ENCODE results near the gene GPC5.

The GPC5 gene

DNA sequence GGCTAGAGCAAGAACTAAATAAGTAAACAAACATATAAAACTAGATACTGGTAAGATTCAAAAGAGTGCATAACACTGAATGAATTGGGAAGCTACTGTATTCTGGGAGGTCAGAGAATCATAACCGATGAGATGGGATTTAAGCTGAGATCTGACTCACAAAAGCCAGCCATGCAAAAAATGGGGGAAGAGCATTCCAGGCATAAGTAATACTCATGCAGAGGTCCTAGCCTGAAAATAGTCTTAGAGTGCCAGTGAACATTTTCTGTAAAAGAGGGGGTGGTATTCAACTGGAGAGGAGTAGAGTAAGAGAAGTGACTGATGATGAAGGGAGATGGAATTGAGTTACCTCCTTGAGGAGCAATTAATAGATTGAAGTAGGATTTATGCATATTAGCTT, 956.2 kb downstream of the GPC5 start:
- no peak overlapping the region for H3K9ac ChIP-seq (ENCODE audit: low read length)
- no peaks in the 10 kb centered on the region for H3K27me3 ChIP-seq (ENCODE audit: control insufficient read depth, insufficient read depth, low read length)
- no peaks in the 10 kb centered on the region for H3K4me1 ChIP-seq (ENCODE audit: control insufficient read depth, low read depth, low read length)

DNA sequence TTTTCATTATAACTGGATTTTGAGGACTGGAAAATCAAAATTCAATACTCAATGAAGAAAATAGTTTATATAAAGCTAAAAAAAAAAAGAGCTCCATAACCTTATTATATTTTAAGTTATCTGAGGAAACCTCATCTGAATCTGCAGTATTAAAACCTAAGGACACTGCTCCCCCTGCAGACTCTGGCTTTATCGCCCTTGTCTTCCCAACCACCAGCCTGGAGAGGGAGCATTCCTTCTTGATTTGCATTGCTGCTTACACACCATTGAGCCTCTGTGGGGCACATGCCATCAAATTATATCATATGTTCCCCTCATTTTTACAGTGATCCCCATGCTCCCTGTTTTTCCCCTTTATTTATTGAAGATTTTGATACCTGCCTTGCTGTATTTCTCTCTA, 956.8 kb downstream of the GPC5 start:
- H3K36me3 ChIP-seq (ENCODE audit: control insufficient read depth, low read depth, low read length): no peaks in the 10 kb centered on the region
- no peaks in the 10 kb centered on the region for H3K27me3 ChIP-seq (ENCODE audit: control insufficient read depth, insufficient read depth, low read length)

More for the DNA sequence above, 956.2 kb downstream of the GPC5 start:
- no peak overlapping the region for H3K27ac ChIP-seq (ENCODE audit: low read length)
- no peak overlapping the region for H3K4me3 ChIP-seq (ENCODE audit: low read length)
- H3K36me3 ChIP-seq (ENCODE audit: control insufficient read depth, low read depth, low read length): no peaks in the 10 kb centered on the region
- H3K9me3 ChIP-seq (ENCODE audit: control insufficient read depth, low read depth, low read length): peaks cover 16% of the 10 kb centered on the region

GRCh38 chr13:92362717-92363116, 964.3 kb downstream of the GPC5 start:
- Histone ChIP-seq H3K27me3 (ENCODE audit: control insufficient read depth, insufficient read depth, low read length) (no peaks in the 10 kb centered on the region), H3K9me3 (ENCODE audit: control insufficient read depth, low read depth, low read length) (peaks cover 20% of the 10 kb centered on the region), H3K9ac (ENCODE audit: low read length) (no peak overlapping the region), H3K4me1 (ENCODE audit: control insufficient read depth, low read depth, low read length) (no peaks in the 10 kb centered on the region), H3K36me3 (ENCODE audit: control insufficient read depth, low read depth, low read length) (no peaks in the 10 kb centered on the region), H3K4me3 (ENCODE audit: low read length) (no peak overlapping the region), H3K27ac (ENCODE audit: low read length) (no peak overlapping the region)

More for the DNA sequence above, 956.8 kb downstream of the GPC5 start:
- Histone ChIP-seq H3K4me1 (ENCODE audit: control insufficient read depth, low read depth, low read length) (no peaks in the 10 kb centered on the region), H3K4me3 (ENCODE audit: low read length) (no peak overlapping the region), H3K9me3 (ENCODE audit: control insufficient read depth, low read depth, low read length) (peaks cover 20% of the 10 kb centered on the region), H3K27ac (ENCODE audit: low read length) (no peak overlapping the region), H3K9ac (ENCODE audit: low read length) (no peak overlapping the region)

DNA sequence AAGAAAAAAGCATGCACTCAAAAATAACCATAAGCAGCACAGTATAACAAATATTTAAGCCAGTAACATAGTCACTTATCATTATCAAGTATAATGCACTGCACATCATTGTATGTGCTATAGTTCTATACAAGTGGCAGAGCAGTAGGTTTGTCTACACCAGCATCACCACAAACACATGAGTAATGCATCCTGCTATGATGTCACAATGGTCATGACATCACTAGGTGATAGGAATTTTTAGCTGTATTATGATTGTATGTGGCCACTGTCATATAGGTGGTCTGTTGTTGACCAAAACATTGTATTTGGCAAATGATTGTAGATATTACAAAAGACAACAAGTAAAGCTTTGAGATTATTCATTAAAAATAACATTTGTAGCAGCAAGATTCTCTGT, 967.5 kb downstream of the GPC5 start:
- Histone ChIP-seq H3K9me3 (ENCODE audit: control insufficient read depth, low read depth, low read length) (no peaks in the 10 kb centered on the region), H3K27me3 (ENCODE audit: control insufficient read depth, insufficient read depth, low read length) (no peaks in the 10 kb centered on the region), H3K36me3 (ENCODE audit: control insufficient read depth, low read depth, low read length) (no peaks in the 10 kb centered on the region), H3K4me1 (ENCODE audit: control insufficient read depth, low read depth, low read length) (no peaks in the 10 kb centered on the region), H3K27ac (ENCODE audit: low read length) (no peak overlapping the region), H3K4me3 (ENCODE audit: low read length) (no peak overlapping the region), H3K9ac (ENCODE audit: low read length) (no peak overlapping the region)

DNA sequence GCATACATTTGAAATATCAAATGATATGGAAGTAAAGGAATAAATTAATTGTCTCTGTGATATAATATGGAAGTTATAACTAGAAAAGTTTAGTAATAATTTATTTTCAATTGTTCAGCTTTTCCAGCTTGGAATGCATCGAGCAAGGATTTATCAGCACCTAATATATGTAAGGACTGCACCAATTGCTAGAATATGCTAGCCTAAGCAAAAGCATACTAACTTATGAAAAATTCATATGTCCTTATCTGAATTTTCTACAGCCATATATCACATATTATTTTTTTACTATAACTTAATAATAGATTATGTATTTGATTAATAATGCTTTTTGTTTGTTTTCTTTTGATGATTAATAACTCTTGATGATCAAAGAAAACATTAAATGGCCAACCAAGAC, 979.0 kb downstream of the GPC5 start:
- Histone ChIP-seq H3K4me1 (ENCODE audit: control insufficient read depth, low read depth, low read length) (no peaks in the 10 kb centered on the region), H3K36me3 (ENCODE audit: control insufficient read depth, low read depth, low read length) (no peaks in the 10 kb centered on the region), H3K27me3 (ENCODE audit: control insufficient read depth, insufficient read depth, low read length) (no peaks in the 10 kb centered on the region), H3K9me3 (ENCODE audit: control insufficient read depth, low read depth, low read length) (no peaks in the 10 kb centered on the region), H3K27ac (ENCODE audit: low read length) (no peak overlapping the region), H3K4me3 (ENCODE audit: low read length) (no peak overlapping the region), H3K9ac (ENCODE audit: low read length) (no peak overlapping the region)

- no peaks in the 10 kb centered on the region for H3K27me3 ChIP-seq (ENCODE audit: control insufficient read depth, insufficient read depth, low read length)
- no peaks in the 10 kb centered on the region for H3K9me3 ChIP-seq (ENCODE audit: control insufficient read depth, low read depth, low read length)
- no peaks in the 10 kb centered on the region for H3K4me1 ChIP-seq (ENCODE audit: control insufficient read depth, low read depth, low read length)
- H3K27ac ChIP-seq (ENCODE audit: low read length): no peak overlapping the region
- no peak overlapping the region for H3K9ac ChIP-seq (ENCODE audit: low read length)
- H3K36me3 ChIP-seq (ENCODE audit: control insufficient read depth, low read depth, low read length): no peaks in the 10 kb centered on the region
- no peak overlapping the region for H3K4me3 ChIP-seq (ENCODE audit: low read length)
These were observed 981.0 kb downstream of the GPC5 start for GRCh38 chr13:92379371-92379770.

DNA sequence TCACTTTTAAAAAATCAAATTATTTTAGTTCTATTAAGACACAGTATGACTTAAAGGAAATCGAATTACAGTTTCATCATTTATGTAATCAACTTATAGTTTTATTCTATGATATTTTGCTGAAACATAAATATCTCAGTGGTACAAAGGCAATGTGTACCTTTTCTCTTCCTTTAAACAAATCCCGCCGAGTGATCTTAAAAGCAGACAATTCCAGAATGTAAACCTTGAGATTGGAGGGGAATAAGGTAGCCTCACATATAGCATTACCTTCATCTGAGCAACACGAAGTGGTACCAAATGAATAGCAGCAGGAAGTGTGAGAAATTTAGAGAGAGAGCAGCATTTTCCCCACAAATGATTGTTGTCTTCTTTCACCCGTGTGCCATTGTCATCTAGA, 986.0 kb downstream of the GPC5 start:
- Histone ChIP-seq H3K9ac (ENCODE audit: low read length) (no peak overlapping the region), H3K36me3 (ENCODE audit: control insufficient read depth, low read depth, low read length) (no peaks in the 10 kb centered on the region), H3K4me1 (ENCODE audit: control insufficient read depth, low read depth, low read length) (no peaks in the 10 kb centered on the region), H3K4me3 (ENCODE audit: low read length) (no peak overlapping the region), H3K27me3 (ENCODE audit: control insufficient read depth, insufficient read depth, low read length) (no peaks in the 10 kb centered on the region), H3K9me3 (ENCODE audit: control insufficient read depth, low read depth, low read length) (no peaks in the 10 kb centered on the region), H3K27ac (ENCODE audit: low read length) (no peak overlapping the region)

GRCh38 chr13:92387245-92387644, 988.8 kb downstream of the GPC5 start:
- Histone ChIP-seq H3K4me3 (ENCODE audit: low read length) (no peak overlapping the region), H3K27me3 (ENCODE audit: control insufficient read depth, insufficient read depth, low read length) (no peaks in the 10 kb centered on the region), H3K36me3 (ENCODE audit: control insufficient read depth, low read depth, low read length) (no peaks in the 10 kb centered on the region), H3K27ac (ENCODE audit: low read length) (no peak overlapping the region), H3K9ac (ENCODE audit: low read length) (no peak overlapping the region), H3K9me3 (ENCODE audit: control insufficient read depth, low read depth, low read length) (no peaks in the 10 kb centered on the region), H3K4me1 (ENCODE audit: control insufficient read depth, low read depth, low read length) (no peaks in the 10 kb centered on the region)

GRCh38 chr13:92390217-92390616, 991.8 kb downstream of the GPC5 start:
- Histone ChIP-seq H3K9ac (ENCODE audit: low read length) (no peak overlapping the region), H3K4me3 (ENCODE audit: low read length) (no peak overlapping the region), H3K27ac (ENCODE audit: low read length) (no peak overlapping the region), H3K27me3 (ENCODE audit: control insufficient read depth, insufficient read depth, low read length) (no peaks in the 10 kb centered on the region), H3K36me3 (ENCODE audit: control insufficient read depth, low read depth, low read length) (no peaks in the 10 kb centered on the region), H3K9me3 (ENCODE audit: control insufficient read depth, low read depth, low read length) (no peaks in the 10 kb centered on the region), H3K4me1 (ENCODE audit: control insufficient read depth, low read depth, low read length) (no peaks in the 10 kb centered on the region)

DNA sequence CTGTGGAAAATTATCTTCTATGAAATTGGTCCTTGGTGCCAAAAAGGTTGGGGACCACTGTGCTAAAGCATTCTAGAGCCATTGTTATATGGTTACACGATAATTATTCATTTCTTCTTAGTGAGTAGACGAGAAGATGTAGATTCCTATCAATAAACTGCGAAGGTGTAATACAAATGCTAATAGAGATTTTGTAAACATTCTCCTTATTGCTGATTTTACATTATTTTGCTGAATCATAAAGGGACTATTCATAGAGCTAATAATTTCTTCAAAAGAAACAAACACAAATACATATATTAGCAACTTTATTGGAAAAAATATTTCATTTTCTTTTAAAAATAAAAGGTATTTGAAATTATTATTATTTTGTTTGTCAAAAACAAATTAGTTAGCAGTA, 1005.2 kb downstream of the GPC5 start:
- H3K36me3 ChIP-seq (ENCODE audit: control insufficient read depth, low read depth, low read length): no peaks in the 10 kb centered on the region
- H3K9me3 ChIP-seq (ENCODE audit: control insufficient read depth, low read depth, low read length): no peaks in the 10 kb centered on the region
- H3K4me3 ChIP-seq (ENCODE audit: low read length): no peak overlapping the region
- H3K9ac ChIP-seq (ENCODE audit: low read length): no peak overlapping the region
- H3K27me3 ChIP-seq (ENCODE audit: control insufficient read depth, insufficient read depth, low read length): no peaks in the 10 kb centered on the region
- no peak overlapping the region for H3K27ac ChIP-seq (ENCODE audit: low read length)
- H3K4me1 ChIP-seq (ENCODE audit: control insufficient read depth, low read depth, low read length): no peaks in the 10 kb centered on the region

DNA sequence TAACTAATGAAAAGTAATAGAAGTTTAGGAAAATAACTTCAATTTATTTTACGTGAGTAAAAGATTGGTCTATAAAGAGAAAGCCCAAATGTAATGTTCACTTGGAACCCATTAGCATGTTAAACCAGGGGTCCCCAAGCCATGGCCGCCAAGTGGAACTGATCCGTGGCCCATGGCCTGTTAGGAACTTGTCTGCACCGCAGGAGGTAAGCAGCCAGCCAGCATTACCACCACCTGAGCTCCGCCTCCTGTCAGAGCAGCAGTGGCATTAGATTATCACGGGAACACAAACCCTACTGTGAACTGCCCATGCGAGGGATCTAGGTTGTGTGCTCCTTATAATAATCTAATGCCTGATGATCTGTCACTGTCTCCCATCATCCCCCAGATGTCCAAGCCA, 1009.4 kb downstream of the GPC5 start:
- H3K27ac ChIP-seq (ENCODE audit: low read length): no peak overlapping the region
- H3K9me3 ChIP-seq (ENCODE audit: control insufficient read depth, low read depth, low read length): no peaks in the 10 kb centered on the region

DNA sequence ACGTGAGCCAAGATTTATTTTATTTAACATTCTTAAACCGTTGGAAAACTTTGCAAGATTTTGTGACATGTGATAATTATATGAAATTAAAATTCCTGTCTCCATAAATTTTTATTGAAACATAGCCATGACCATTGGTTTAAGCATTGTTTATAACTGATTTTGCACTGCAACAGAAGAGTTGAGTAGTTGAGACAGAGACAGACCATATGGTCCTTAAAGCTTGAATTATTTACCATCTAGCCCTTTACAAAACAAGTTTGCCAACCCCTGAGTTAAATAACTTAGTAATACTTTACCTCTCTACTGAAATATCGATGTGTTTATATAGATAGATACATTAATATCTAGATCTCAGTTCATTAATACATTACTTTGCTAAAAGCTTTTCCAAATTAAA, 1014.1 kb downstream of the GPC5 start:
- Histone ChIP-seq H3K4me1 (ENCODE audit: control insufficient read depth, low read depth, low read length) (peaks cover 4% of the 10 kb centered on the region), H3K36me3 (ENCODE audit: control insufficient read depth, low read depth, low read length) (no peaks in the 10 kb centered on the region)

More for the DNA sequence above, 1009.4 kb downstream of the GPC5 start:
- Histone ChIP-seq H3K4me3 (ENCODE audit: low read length) (no peak overlapping the region), H3K27me3 (ENCODE audit: control insufficient read depth, insufficient read depth, low read length) (no peaks in the 10 kb centered on the region), H3K36me3 (ENCODE audit: control insufficient read depth, low read depth, low read length) (no peaks in the 10 kb centered on the region), H3K9ac (ENCODE audit: low read length) (no peak overlapping the region), H3K4me1 (ENCODE audit: control insufficient read depth, low read depth, low read length) (peaks cover 4% of the 10 kb centered on the region)

More for the DNA sequence above, 1014.1 kb downstream of the GPC5 start:
- no peaks in the 10 kb centered on the region for H3K27me3 ChIP-seq (ENCODE audit: control insufficient read depth, insufficient read depth, low read length)
- H3K9me3 ChIP-seq (ENCODE audit: control insufficient read depth, low read depth, low read length): no peaks in the 10 kb centered on the region
- H3K9ac ChIP-seq (ENCODE audit: low read length): no peak overlapping the region
- no peak overlapping the region for H3K4me3 ChIP-seq (ENCODE audit: low read length)
- H3K27ac ChIP-seq (ENCODE audit: low read length): no peak overlapping the region

All from iPS-18a (cell line).